PFSK-1 (cell line): ENCODE results near the gene GDPD5.
A peak's percentile ranks its signal among the peaks of the same experiment; 100 is the strongest.

ENCODE experiments used
- FOXP2 ChIP-seq: optimal IDR thresholded peaks from 2 replicates; pipeline ENCODE3; 2011; ENCODE audit warnings: borderline replicate concordance, control low read depth, inconsistent platforms; ENCODE audit not compliant: insufficient read depth; ENCODE audit errors: extremely low read length, extremely low read depth
- POLR2AphosphoS5 ChIP-seq: IDR thresholded peaks from 2 replicates; pipeline ENCODE4 v1.6.1; 2012; ENCODE audit warnings: low read depth, mild to moderate bottlenecking, control low read depth, low read length, moderate library complexity
- REST ChIP-seq, 2 experiments: IDR thresholded peaks; 2 replicates each; pipeline versions ENCODE4 v1.6.1 to v1.8.0; 2011 to 2012; ENCODE audit warnings: low read depth in 2 of 2, low read length in 2 of 2, control low read depth in 1 of 2, inconsistent platforms in 1 of 2, mild to moderate bottlenecking in 1 of 2, moderate library complexity in 1 of 2; ENCODE audit not compliant: insufficient read depth in 1 of 2
- SIN3A ChIP-seq: IDR thresholded peaks from 2 replicates; pipeline ENCODE4 v1.6.1; 2012; ENCODE audit warnings: mild to moderate bottlenecking, low read length, moderate library complexity, borderline replicate concordance; ENCODE audit not compliant: insufficient read depth
- TAF1 ChIP-seq: IDR thresholded peaks from 2 replicates; pipeline ENCODE4 v1.6.1; 2012; ENCODE audit warnings: low read length, control low read depth, borderline replicate concordance; ENCODE audit not compliant: insufficient read depth

- TF ChIP-seq TAF1, result no peak
- peak; percentile 59; the same call in 1 of the 2 replicates for TF ChIP-seq POLR2AphosphoS5
- TF ChIP-seq SIN3A, result no peak
- no peak for TF ChIP-seq REST (IDR thresholded peaks at IDR 0.05; ENCODE audit: insufficient read depth in 1 of 2, low read depth in 2 of 2, low read length in 2 of 2)
- no peak for TF ChIP-seq FOXP2
Observed at GRCh38 chr11:75403983-75404658, 121.6 kb downstream of the GDPD5 start.
